ENCODE results near the gene ZNF683.
A peak's percentile ranks its signal among the peaks of the same experiment; 100 is the strongest.

The ZNF683 gene

DNA sequence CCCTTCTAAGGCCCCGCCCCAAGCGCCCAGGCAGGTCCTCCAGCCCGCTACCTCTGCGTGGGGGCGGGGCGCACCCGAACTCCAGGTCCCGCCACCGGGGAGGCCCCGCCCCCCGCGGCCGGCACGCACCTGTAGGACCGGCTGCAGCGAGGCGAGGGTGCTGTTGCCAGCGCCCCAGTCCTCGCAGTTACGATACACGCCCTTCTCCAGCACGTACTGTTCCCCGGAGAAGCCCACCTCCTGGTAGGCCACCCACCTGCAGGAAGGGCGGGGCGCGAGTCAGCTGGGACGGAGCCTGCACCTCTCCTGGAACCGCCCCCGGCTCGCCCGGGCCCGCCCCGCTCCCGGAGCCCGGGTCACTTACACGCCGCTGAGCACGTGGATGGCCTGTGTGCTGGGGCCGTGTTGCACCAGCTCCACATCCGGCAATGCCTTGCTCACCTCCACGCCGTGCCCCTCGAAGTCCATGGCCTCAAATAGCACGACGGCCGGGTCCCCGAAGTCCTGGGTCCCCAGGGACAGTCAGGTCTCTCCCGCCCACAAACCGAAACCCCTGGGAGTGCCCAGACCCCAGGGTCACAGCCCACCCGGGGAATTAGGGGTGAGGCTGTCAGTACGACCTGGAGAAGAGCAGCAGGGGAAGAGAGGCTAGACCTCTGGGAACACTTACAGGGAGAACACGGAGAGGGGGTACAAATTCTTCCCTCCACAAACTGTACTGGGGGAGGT, 35.9 kb downstream of the ZNF683 start (continued):
- peak; percentile 21 for TF ChIP-seq SETDB1 (IDR thresholded peaks at IDR 0.05; ENCODE audit: insufficient read length, low read length)
- no peak for TF ChIP-seq ZNF670 (tag by site-specific recombination; IDR thresholded peaks at IDR 0.05; ENCODE audit: low read depth)
- TF ChIP-seq HOXA7 (CRISPR knock-in tag; IDR thresholded peaks at IDR 0.05; ENCODE audit: borderline replicate concordance): no peak
- TF ChIP-seq, protein P1, sequence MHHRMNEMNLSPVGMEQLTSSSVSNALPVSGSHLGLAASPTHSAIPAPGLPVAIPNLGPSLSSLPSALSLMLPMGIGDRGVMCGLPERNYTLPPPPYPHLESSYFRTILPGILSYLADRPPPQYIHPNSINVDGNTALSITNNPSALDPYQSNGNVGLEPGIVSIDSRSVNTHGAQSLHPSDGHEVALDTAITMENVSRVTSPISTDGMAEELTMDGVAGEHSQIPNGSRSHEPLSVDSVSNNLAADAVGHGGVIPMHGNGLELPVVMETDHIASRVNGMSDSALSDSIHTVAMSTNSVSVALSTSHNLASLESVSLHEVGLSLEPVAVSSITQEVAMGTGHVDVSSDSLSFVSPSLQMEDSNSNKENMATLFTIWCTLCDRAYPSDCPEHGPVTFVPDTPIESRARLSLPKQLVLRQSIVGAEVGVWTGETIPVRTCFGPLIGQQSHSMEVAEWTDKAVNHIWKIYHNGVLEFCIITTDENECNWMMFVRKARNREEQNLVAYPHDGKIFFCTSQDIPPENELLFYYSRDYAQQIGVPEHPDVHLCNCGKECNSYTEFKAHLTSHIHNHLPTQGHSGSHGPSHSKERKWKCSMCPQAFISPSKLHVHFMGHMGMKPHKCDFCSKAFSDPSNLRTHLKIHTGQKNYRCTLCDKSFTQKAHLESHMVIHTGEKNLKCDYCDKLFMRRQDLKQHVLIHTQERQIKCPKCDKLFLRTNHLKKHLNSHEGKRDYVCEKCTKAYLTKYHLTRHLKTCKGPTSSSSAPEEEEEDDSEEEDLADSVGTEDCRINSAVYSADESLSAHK (tag by site-specific recombination; IDR thresholded peaks at IDR 0.05): 0 out of 2 replicates have a peak, but pooled peaks have one; percentile 14
- TF ChIP-seq ZNF529 (tag by site-specific recombination; IDR thresholded peaks at IDR 0.05; ENCODE audit: insufficient replicate concordance): no peak
- no peak for TF ChIP-seq ZNF266 (tag by site-specific recombination; IDR thresholded peaks at IDR 0.05; ENCODE audit: low read depth)
- peak; percentile 99 for TF ChIP-seq GLIS2 (tag by site-specific recombination; IDR thresholded peaks at IDR 0.05)
- TF ChIP-seq OVOL3 (tag by site-specific recombination; IDR thresholded peaks at IDR 0.05): no peak
- TF ChIP-seq ZNF2 (tag by site-specific recombination; IDR thresholded peaks at IDR 0.05): no peak
- TF ChIP-seq, protein P2, sequence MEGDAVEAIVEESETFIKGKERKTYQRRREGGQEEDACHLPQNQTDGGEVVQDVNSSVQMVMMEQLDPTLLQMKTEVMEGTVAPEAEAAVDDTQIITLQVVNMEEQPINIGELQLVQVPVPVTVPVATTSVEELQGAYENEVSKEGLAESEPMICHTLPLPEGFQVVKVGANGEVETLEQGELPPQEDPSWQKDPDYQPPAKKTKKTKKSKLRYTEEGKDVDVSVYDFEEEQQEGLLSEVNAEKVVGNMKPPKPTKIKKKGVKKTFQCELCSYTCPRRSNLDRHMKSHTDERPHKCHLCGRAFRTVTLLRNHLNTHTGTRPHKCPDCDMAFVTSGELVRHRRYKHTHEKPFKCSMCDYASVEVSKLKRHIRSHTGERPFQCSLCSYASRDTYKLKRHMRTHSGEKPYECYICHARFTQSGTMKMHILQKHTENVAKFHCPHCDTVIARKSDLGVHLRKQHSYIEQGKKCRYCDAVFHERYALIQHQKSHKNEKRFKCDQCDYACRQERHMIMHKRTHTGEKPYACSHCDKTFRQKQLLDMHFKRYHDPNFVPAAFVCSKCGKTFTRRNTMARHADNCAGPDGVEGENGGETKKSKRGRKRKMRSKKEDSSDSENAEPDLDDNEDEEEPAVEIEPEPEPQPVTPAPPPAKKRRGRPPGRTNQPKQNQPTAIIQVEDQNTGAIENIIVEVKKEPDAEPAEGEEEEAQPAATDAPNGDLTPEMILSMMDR (tag by site-specific recombination; IDR thresholded peaks at IDR 0.05): no peak
- TF ChIP-seq ZNF768 (tag by site-specific recombination; IDR thresholded peaks at IDR 0.05): no peak
- TF ChIP-seq, protein P3, sequence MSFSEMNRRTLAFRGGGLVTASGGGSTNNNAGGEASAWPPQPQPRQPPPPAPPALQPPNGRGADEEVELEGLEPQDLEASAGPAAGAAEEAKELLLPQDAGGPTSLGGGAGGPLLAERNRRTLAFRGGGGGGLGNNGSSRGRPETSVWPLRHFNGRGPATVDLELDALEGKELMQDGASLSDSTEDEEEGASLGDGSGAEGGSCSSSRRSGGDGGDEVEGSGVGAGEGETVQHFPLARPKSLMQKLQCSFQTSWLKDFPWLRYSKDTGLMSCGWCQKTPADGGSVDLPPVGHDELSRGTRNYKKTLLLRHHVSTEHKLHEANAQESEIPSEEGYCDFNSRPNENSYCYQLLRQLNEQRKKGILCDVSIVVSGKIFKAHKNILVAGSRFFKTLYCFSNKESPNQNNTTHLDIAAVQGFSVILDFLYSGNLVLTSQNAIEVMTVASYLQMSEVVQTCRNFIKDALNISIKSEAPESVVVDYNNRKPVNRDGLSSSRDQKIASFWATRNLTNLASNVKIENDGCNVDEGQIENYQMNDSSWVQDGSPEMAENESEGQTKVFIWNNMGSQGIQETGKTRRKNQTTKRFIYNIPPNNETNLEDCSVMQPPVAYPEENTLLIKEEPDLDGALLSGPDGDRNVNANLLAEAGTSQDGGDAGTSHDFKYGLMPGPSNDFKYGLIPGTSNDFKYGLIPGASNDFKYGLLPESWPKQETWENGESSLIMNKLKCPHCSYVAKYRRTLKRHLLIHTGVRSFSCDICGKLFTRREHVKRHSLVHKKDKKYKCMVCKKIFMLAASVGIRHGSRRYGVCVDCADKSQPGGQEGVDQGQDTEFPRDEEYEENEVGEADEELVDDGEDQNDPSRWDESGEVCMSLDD (tag by site-specific recombination; IDR thresholded peaks at IDR 0.05): peak; percentile 47; the same call in 1 of the 2 replicates
- TF ChIP-seq KLF7 (tag by site-specific recombination; IDR thresholded peaks at IDR 0.05; ENCODE audit: borderline replicate concordance): no peak
- TF ChIP-seq ZNF37A (tag by site-specific recombination; IDR thresholded peaks at IDR 0.05): no peak
- no peak for TF ChIP-seq FEZF1 (tag by site-specific recombination; IDR thresholded peaks at IDR 0.05)
- TF ChIP-seq ZNF211 (tag by site-specific recombination; IDR thresholded peaks at IDR 0.05; ENCODE audit: low read depth): no peak
- TF ChIP-seq ZNF830 (tag by site-specific recombination; IDR thresholded peaks at IDR 0.05; ENCODE audit: low read depth): no peak
- TF ChIP-seq ZNF16 (tag by site-specific recombination; IDR thresholded peaks at IDR 0.05; ENCODE audit: low read depth): no peak
- peak; percentile 81 for TF ChIP-seq SCRT1 (tag by site-specific recombination; IDR thresholded peaks at IDR 0.05; ENCODE audit: borderline replicate concordance)
- TF ChIP-seq ZNF785 (tag by site-specific recombination; IDR thresholded peaks at IDR 0.05): no peak
- peak; percentile 68; the same call in 1 of the 2 replicates for TF ChIP-seq ZEB2 (tag by site-specific recombination; IDR thresholded peaks at IDR 0.05)
- TF ChIP-seq, protein P4, sequence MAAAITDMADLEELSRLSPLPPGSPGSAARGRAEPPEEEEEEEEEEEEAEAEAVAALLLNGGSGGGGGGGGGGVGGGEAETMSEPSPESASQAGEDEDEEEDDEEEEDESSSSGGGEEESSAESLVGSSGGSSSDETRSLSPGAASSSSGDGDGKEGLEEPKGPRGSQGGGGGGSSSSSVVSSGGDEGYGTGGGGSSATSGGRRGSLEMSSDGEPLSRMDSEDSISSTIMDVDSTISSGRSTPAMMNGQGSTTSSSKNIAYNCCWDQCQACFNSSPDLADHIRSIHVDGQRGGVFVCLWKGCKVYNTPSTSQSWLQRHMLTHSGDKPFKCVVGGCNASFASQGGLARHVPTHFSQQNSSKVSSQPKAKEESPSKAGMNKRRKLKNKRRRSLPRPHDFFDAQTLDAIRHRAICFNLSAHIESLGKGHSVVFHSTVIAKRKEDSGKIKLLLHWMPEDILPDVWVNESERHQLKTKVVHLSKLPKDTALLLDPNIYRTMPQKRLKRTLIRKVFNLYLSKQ (tag by site-specific recombination; IDR thresholded peaks at IDR 0.05; ENCODE audit: borderline replicate concordance): no peak
- TF ChIP-seq, protein P5, sequence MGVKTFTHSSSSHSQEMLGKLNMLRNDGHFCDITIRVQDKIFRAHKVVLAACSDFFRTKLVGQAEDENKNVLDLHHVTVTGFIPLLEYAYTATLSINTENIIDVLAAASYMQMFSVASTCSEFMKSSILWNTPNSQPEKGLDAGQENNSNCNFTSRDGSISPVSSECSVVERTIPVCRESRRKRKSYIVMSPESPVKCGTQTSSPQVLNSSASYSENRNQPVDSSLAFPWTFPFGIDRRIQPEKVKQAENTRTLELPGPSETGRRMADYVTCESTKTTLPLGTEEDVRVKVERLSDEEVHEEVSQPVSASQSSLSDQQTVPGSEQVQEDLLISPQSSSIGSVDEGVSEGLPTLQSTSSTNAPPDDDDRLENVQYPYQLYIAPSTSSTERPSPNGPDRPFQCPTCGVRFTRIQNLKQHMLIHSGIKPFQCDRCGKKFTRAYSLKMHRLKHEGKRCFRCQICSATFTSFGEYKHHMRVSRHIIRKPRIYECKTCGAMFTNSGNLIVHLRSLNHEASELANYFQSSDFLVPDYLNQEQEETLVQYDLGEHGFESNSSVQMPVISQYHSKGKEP (tag by site-specific recombination; IDR thresholded peaks at IDR 0.05): no peak
- peak; percentile 77 for TF ChIP-seq SP2 (tag by site-specific recombination; IDR thresholded peaks at IDR 0.05)
- TF ChIP-seq KLF10 (tag by site-specific recombination; IDR thresholded peaks at IDR 0.05): peak; percentile 85
- no peak for TF ChIP-seq ZNF23 (tag by site-specific recombination; IDR thresholded peaks at IDR 0.05; ENCODE audit: borderline replicate concordance)
- TF ChIP-seq ZNF10 (tag by site-specific recombination; IDR thresholded peaks at IDR 0.05): no peak
